Stimulated activated CD8-positive, alpha-beta memory T cell treated with anti-CD3 and anti-CD28 coated beads, Interleukin-2, amount 100 ng/mL, for 48 hours (primary cell): ENCODE data around the gene SAMHD1.
"Not testable (repeated sequence)": the region's sequence is repeated elsewhere in the genome, so short reads cannot be mapped to it uniquely, and the experiment has no call there.

Experiments used
- DNase-seq, 2 donors: peaks; one replicate each; pipeline ENCODE4 v3.0.0-alpha.2; 2020; ENCODE audit warnings: low read depth in 2 of 2

Gene SAMHD1

GRCh38 chr20:36854348-36855240 is 96.9 kb downstream of the SAMHD1 start:
- no peak for DNase-seq

DNA sequence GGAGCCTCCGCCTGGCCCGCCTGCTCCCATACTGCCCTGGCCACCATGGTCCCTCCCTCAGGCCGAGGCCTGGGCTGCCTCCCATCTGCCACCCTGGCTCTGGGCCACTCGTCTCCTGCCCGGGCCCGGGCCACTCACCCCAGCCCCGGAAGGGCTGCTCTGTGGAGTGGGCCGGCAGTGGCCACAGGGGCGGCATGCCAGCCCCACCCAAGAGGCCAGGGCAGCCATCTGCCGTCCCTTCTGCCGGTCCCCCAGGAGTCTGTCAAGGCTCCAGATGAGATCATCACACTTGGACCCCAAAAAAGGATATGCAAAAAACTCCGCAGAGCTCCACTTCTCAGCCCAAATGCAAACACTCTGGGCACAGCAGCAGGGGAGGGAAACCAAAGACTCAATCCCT is 99.3 kb downstream of the SAMHD1 start:
- no peak for DNase-seq

DNA sequence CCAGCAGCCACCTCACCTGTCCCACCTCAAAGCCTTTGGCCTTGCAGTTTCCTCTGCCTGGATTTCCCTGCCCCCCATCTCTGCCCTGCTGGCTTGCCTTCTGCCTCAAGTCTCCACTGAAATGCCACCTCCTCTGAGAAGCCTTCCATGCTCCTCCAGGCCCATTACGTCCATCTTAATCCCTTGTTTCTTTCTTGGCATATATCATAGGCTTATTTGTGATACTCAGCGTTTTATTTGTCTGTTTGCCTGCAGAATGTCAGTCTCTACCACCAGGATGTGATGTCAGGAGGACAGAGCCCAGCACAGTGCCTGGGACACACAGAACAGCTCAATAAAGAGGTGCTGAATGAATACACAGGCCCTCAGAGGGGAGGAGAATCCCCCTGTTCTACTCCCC is 100.0 kb downstream of the SAMHD1 start:
- no peak for DNase-seq

- DNase-seq = no peak
Measured at GRCh38 chr20:36850759-36851158, 100.7 kb downstream of the SAMHD1 start.

- no peak for DNase-seq
Measured at GRCh38 chr20:36849333-36850065, 102.0 kb downstream of the SAMHD1 start.

DNA sequence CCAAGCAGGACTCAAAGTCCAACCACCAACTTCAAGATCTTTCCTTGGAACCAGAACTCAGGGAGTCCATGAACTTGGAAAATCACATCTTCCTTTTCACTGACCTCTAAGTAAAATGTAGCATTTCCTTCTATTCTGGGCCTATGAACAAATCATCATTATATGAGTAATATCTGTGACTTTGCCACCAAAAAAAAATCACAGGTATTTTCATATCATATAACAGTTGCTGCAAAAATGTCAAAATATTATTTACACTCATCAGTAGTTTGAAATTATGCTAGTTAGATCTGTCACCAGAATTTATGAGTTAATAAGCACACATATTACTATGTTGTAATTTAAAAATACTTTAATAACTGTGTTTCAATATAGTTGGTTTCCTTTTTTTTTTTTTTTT is 102.8 kb downstream of the SAMHD1 start:
- DNase-seq = no peak

DNA sequence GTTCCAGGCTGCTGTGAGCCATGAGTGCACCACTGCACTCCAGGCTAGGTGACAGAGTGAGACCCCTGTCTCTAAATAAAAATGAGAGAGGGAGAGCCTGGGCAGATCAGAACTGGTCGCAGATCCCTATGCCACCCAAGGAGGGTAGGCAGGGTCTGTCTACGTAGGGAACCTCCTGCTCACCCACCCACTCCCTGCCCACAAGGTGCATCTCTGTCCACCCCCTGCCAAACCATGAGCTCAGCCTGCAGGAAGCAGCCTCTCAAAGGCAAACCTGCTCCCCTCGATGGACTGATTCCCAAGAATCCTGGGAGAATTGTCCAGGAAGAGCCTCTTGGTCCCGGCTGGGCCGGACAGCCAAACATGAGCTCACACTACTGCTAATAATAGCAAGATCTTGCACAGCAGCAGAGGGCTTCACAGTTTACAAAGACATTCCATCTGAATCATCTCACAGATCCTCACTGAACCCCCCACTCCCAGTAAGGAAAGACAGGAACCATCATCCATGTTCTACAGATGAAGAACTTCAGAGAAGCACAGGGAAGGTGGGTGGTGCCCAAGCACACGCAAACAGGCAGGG is 103.3 kb downstream of the SAMHD1 start:
- no peak for DNase-seq

DNA sequence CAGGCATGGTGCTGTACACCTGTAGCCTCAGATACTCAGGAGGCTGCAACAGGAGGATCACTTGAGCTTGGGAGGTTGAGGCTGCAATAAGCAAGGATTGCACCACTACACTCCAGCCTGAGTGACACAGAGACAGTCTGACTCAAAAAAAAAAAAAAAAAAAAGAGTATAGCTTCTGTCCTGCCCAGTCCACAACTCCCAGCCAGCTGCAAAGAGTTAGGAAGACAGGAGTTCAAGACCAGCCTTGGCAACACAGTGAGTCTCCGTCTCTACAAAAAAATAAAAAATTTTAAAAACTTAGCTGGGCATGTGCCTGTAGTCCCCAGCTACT is 103.8 kb downstream of the SAMHD1 start:
- no peak for DNase-seq

- DNase-seq = no peak
Measured at GRCh38 chr20:36847009-36847709, 104.3 kb downstream of the SAMHD1 start.

- DNase-seq = no peak
Measured at GRCh38 chr20:36845288-36845971, 106.1 kb downstream of the SAMHD1 start.

- DNase-seq = not testable (repeated sequence)
Measured at GRCh38 chr20:36841030-36841429, 110.5 kb downstream of the SAMHD1 start.
